HepG2 (cell line): ENCODE data around the gene SEPHS2. TPM values are rescaled to one million over a fixed set of nuclear protein-coding genes. Genes with fewer than 3 reads are reported as not detected.

ENCODE experiments used
- ARID2 ChIP-seq: sonication (generic); formaldehyde crosslinking; IDR thresholded peaks from 2 replicates; pipeline ENCODE4 v1.8.1; 2022; ENCODE audit warnings: mild to moderate bottlenecking, missing genetic modification reagents, borderline replicate concordance
- CBX1 ChIP-seq: IDR thresholded peaks from one replicate; pipeline ENCODE4 v1.6.1; 2016; ENCODE audit warnings: antibody characterized with exemption, low read depth
- FOXO1 ChIP-seq: sonication (generic); formaldehyde crosslinking; IDR thresholded peaks from 2 replicates; pipeline ENCODE4 v1.4.0; 2020; ENCODE audit warnings: missing genetic modification reagents
- JDP2 ChIP-seq: sonication (generic); formaldehyde crosslinking; IDR thresholded peaks from 2 replicates; pipeline ENCODE4 v1.8.1; 2022; ENCODE audit warnings: missing genetic modification reagents, borderline replicate concordance
- KDM5A ChIP-seq: fragments of 200-600 bp; sonication (generic); IDR thresholded peaks from 2 replicates; pipeline ENCODE4 v1.7.0; 2018; ENCODE audit warnings: antibody characterized with exemption, mild to moderate bottlenecking, low read length, borderline replicate concordance
- NR1H2 ChIP-seq: sonication (generic); formaldehyde crosslinking; IDR thresholded peaks from 2 replicates; pipeline ENCODE4 v1.8.1; 2022; ENCODE audit warnings: low read depth, missing genetic modification reagents, borderline replicate concordance
- PCBP1 ChIP-seq: fragments of 200-400 bp; formaldehyde crosslinking; IDR thresholded peaks from 2 replicates; pipeline ENCODE4 v1.6.1; 2017; ENCODE audit warnings: mild to moderate bottlenecking, low read depth, low read length, borderline replicate concordance
- TCF7 ChIP-seq: sonication (generic); IDR thresholded peaks from 2 replicates; pipeline ENCODE4 v1.6.1; 2016; ENCODE audit warnings: antibody characterized with exemption, low read depth
- ZNF260 ChIP-seq: sonication (generic); formaldehyde crosslinking; IDR thresholded peaks from 2 replicates; pipeline ENCODE4 v1.4.0; 2020; ENCODE audit warnings: missing genetic modification reagents, low read depth, mild to moderate bottlenecking, borderline replicate concordance
- ZNF501 ChIP-seq: sonication (generic); formaldehyde crosslinking; IDR thresholded peaks from 2 replicates; pipeline ENCODE4 v1.5.1; 2020; ENCODE audit warnings: mild to moderate bottlenecking, moderate library complexity, missing genetic modification reagents
- ZNF678 ChIP-seq: sonication (generic); formaldehyde crosslinking; IDR thresholded peaks from 2 replicates; pipeline ENCODE4 v1.4.0; 2020; ENCODE audit warnings: mild to moderate bottlenecking, missing genetic modification reagents
- ZNF720 ChIP-seq: sonication (generic); formaldehyde crosslinking; IDR thresholded peaks from 2 replicates; pipeline ENCODE4 v1.4.0; 2020; ENCODE audit warnings: missing genetic modification reagents
- ZNF839 ChIP-seq: sonication (generic); formaldehyde crosslinking; IDR thresholded peaks from 2 replicates; pipeline ENCODE4 v1.4.0; 2020; ENCODE audit warnings: missing genetic modification reagents, mild to moderate bottlenecking, borderline replicate concordance
- ZSCAN5A ChIP-seq: sonication (generic); formaldehyde crosslinking; IDR thresholded peaks from 2 replicates; pipeline ENCODE4 v1.8.0; 2022; ENCODE audit warnings: mild to moderate bottlenecking, missing genetic modification reagents, borderline replicate concordance
- polyA plus RNA-seq, 8 experiments: library from polyadenylated mRNA; depleted of rRNA in 3 of 8; stranded (reverse) in 7 of 8; unstranded in 1 of 8; fragments of >200 nt; fragmentation: Illumina TruSeq in 4 of 8; extraction: Trizol in 4 of 8; gene quantifications; 2 replicates each; pipeline versions ENCODE4 v1.2.1 to v1.2.3, GENCODE V29; 2011 to 2016; ENCODE audit warnings: low read depth in 4 of 8, missing spikeins in 1 of 8, mixed read lengths in 1 of 8; ENCODE audit not compliant: insufficient read depth in 1 of 8
- total RNA-seq, 5 experiments: library from RNA; depleted of rRNA; stranded (reverse); fragments of >200 nt; fragmentation: Illumina TruSeq; extraction: Trizol; gene quantifications; 2 replicates each; pipeline ENCODE4 v1.2.3, GENCODE V29; 2016; ENCODE audit warnings: low read depth in 1 of 5
- TF ChIP-seq, protein P1 (sequence below), 2 experiments: fragments of 450-650 bp in 1 of 2; sonication (generic) in 1 of 2; formaldehyde crosslinking; IDR thresholded peaks; 2 replicates each; pipeline versions ENCODE4 v1.5.0 to v1.8.0; 2020 to 2022; ENCODE audit warnings: mild to moderate bottlenecking in 1 of 2, missing genetic modification reagents in 1 of 2
- TF ChIP-seq, protein P2 (sequence below): sonication (generic); formaldehyde crosslinking; IDR thresholded peaks from 2 replicates; pipeline ENCODE4 v1.4.0; 2020; ENCODE audit warnings: mild to moderate bottlenecking, missing genetic modification reagents
- TF ChIP-seq, protein P3 (sequence below): sonication (generic); formaldehyde crosslinking; IDR thresholded peaks from 2 replicates; pipeline ENCODE4 v1.4.0; 2020; ENCODE audit warnings: missing genetic modification reagents
- TF ChIP-seq, protein P4 (sequence below): sonication (generic); formaldehyde crosslinking; IDR thresholded peaks from 2 replicates; pipeline ENCODE4 v1.4.0; 2020; ENCODE audit warnings: missing genetic modification reagents

The SEPHS2 gene
- total and polyA plus RNA-seq, 2 of the 13 experiments (the other 11 are each of a cell fraction or from before 2014, with no cell fraction given), result 20.7 to 127 TPM

- TF ChIP-seq, protein P1, sequence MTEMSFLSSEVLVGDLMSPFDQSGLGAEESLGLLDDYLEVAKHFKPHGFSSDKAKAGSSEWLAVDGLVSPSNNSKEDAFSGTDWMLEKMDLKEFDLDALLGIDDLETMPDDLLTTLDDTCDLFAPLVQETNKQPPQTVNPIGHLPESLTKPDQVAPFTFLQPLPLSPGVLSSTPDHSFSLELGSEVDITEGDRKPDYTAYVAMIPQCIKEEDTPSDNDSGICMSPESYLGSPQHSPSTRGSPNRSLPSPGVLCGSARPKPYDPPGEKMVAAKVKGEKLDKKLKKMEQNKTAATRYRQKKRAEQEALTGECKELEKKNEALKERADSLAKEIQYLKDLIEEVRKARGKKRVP (CRISPR knock-in tag; IDR thresholded peaks at IDR 0.05), result peak in 1 of 2 experiments; percentile 49; a peak in 1 of 4 replicates
- no peak for TF ChIP-seq ZNF839 (CRISPR knock-in tag)
- no peak for TF ChIP-seq ZNF678
- no peak for TF ChIP-seq ARID2
- TF ChIP-seq ZNF720 (CRISPR knock-in tag), result 0 out of 2 replicates have a peak, but pooled peaks have one; percentile 43
- 0 out of 2 replicates have a peak, but pooled peaks have one; percentile 3 for TF ChIP-seq TCF7
- TF ChIP-seq NR1H2 (CRISPR knock-in tag), result 0 out of 2 replicates have a peak, but pooled peaks have one; percentile 14
- TF ChIP-seq, protein P2, sequence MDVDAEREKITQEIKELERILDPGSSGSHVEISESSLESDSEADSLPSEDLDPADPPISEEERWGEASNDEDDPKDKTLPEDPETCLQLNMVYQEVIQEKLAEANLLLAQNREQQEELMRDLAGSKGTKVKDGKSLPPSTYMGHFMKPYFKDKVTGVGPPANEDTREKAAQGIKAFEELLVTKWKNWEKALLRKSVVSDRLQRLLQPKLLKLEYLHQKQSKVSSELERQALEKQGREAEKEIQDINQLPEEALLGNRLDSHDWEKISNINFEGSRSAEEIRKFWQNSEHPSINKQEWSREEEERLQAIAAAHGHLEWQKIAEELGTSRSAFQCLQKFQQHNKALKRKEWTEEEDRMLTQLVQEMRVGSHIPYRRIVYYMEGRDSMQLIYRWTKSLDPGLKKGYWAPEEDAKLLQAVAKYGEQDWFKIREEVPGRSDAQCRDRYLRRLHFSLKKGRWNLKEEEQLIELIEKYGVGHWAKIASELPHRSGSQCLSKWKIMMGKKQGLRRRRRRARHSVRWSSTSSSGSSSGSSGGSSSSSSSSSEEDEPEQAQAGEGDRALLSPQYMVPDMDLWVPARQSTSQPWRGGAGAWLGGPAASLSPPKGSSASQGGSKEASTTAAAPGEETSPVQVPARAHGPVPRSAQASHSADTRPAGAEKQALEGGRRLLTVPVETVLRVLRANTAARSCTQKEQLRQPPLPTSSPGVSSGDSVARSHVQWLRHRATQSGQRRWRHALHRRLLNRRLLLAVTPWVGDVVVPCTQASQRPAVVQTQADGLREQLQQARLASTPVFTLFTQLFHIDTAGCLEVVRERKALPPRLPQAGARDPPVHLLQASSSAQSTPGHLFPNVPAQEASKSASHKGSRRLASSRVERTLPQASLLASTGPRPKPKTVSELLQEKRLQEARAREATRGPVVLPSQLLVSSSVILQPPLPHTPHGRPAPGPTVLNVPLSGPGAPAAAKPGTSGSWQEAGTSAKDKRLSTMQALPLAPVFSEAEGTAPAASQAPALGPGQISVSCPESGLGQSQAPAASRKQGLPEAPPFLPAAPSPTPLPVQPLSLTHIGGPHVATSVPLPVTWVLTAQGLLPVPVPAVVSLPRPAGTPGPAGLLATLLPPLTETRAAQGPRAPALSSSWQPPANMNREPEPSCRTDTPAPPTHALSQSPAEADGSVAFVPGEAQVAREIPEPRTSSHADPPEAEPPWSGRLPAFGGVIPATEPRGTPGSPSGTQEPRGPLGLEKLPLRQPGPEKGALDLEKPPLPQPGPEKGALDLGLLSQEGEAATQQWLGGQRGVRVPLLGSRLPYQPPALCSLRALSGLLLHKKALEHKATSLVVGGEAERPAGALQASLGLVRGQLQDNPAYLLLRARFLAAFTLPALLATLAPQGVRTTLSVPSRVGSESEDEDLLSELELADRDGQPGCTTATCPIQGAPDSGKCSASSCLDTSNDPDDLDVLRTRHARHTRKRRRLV (CRISPR knock-in tag), result no peak
- no peak for TF ChIP-seq PCBP1
- peak; percentile 36; the same call in 1 of the 2 replicates for TF ChIP-seq ZNF501 (CRISPR knock-in tag)
- no peak for TF ChIP-seq JDP2
- no peak for TF ChIP-seq KDM5A
- TF ChIP-seq, protein P3, sequence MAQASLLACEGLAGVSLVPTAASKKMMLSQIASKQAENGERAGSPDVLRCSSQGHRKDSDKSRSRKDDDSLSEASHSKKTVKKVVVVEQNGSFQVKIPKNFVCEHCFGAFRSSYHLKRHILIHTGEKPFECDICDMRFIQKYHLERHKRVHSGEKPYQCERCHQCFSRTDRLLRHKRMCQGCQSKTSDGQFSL (CRISPR knock-in tag), result no peak
- TF ChIP-seq, protein P4, sequence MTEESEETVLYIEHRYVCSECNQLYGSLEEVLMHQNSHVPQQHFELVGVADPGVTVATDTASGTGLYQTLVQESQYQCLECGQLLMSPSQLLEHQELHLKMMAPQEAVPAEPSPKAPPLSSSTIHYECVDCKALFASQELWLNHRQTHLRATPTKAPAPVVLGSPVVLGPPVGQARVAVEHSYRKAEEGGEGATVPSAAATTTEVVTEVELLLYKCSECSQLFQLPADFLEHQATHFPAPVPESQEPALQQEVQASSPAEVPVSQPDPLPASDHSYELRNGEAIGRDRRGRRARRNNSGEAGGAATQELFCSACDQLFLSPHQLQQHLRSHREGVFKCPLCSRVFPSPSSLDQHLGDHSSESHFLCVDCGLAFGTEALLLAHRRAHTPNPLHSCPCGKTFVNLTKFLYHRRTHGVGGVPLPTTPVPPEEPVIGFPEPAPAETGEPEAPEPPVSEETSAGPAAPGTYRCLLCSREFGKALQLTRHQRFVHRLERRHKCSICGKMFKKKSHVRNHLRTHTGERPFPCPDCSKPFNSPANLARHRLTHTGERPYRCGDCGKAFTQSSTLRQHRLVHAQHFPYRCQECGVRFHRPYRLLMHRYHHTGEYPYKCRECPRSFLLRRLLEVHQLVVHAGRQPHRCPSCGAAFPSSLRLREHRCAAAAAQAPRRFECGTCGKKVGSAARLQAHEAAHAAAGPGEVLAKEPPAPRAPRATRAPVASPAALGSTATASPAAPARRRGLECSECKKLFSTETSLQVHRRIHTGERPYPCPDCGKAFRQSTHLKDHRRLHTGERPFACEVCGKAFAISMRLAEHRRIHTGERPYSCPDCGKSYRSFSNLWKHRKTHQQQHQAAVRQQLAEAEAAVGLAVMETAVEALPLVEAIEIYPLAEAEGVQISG (CRISPR knock-in tag), result peak; percentile 81
- TF ChIP-seq ZSCAN5A (CRISPR knock-in tag), result 0 out of 2 replicates have a peak, but pooled peaks have one; percentile 41
- no peak for TF ChIP-seq ZNF260 (CRISPR knock-in tag)
- TF ChIP-seq CBX1, result peak; percentile 71
- TF ChIP-seq FOXO1 (CRISPR knock-in tag), result peak; percentile 74; the same call in 1 of the 2 replicates
Observed at GRCh38 chr16:30447512-30448226, 2.0 kb upstream of the SEPHS2 start (continued).
